ENCODE measurements around the gene RAB17.

The RAB17 gene

DNA sequence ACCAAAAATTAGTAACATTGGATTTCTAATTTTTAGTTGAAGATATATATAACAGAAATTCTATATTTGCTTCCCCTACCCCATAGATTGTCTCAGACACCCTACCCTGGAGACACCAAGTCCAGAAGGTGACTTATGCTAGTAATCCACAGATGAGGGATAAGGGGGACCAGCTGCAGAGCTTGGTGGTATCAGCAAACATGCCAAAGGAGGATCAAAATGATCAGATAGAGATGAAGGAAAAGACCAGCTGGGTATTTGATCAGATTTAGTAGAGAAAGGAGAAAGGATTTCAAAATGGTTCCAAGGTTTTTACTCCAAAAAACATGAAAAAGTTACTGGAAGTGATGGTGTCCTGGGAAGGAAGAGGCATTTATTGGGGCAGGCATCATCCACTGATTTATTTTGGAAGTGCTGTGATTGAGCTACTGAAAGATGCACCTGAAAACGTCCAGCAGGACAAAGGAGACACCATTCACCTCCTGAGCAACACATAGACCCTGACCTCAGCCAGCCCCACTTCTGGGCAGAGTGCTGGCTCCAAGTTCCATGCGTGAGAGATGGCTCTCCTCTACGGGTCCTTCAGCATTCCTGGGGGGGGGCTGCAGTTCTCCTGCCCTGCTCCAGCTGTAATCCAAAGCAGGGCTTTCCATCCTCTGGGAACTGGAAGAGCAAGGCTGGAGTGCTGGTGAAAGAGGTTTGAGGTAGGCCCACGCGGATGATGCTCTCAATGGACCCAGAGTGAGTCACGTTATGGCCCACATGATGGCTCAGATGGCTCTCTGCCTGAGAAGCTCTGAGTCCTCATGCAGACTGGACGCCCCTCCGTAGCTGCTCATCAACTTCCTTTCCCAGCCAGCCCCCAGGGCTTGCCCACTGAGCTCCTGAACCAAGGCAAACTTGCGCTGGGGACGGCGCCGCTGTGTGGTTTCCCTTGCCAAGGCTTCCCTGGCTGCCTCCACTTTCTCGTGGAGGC, 33.2 kb upstream of the RAB17 start:
- no peak for DNase-seq

DNA sequence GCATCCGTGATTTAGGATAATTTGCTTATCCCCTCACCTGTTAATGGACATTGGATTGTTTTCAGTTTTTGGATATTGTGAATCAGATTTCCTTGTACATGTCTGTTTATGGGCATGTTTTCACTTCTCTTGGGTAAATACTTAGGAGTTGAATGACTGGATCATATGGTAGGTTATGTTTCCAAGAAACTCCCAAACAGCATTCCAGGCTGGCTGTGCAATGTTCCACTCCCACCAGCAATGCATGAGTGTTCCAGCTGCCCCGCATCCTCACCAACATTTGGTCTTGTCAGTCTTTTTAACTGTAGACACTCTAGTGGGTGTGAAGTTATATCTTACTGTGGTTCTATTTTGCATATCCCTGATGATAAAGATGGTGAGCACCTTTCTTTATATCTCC, 27.9 kb upstream of the RAB17 start:
- DNase-seq: no peak

DNA sequence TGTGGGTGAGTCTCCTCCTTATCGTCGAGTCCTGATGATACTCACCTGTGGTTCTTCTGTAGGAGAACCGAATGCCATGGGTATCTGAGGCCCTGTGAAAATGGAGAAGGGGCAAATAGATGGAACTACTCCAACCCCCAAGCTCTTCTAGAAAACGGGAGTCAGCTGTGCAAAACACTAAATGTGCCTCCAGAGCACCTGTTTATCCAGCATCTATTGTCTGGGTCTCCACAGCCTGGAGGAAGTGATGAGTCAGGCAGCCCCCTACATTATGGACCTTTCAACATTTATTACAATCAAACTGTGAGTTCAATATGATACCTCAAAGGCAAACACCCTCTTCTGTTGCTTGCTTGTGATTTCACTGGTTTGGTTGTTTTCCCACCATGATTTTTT, 27.1 kb upstream of the RAB17 start:
- DNase-seq: no peak

DNA sequence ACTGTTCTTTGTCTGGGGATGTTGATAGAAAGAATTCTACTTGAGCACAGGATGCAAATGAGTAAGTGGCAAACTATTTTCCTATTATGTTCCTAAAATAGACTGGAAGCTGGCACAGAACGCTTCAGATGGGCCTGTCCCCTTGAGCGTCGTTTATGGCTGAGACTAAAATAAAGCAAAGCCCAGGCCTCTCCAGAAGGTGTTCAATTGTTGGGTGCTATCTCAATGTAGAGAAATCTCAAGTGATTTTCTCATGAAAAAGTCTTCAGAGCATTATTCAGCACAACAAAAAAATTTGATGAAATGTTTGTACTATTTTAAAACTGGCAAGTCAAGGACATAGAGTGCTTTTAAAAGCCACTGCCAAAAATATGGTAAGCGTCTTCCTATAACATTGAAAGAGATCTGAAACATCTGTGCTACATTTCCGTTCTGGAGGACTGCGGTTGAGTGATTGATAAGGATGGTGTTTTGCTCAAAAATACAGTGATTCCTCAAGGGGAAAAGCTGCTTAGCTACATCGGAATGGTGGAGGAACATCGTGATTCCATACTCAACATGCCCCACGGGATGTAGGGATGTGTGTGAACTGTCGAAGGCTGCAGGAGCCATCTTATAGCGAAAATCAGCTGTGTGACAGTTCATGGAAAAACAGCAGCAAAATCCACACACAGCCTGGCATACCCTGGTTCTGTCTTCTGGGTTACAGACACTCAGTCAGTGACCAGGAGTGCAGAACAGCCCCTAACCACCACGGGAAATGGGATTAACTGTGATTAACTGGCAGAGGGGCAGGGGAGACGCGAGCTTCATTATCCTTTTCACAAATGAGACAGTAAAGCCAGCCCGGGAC, 26.4 kb upstream of the RAB17 start:
- DNase-seq: no peak

DNA sequence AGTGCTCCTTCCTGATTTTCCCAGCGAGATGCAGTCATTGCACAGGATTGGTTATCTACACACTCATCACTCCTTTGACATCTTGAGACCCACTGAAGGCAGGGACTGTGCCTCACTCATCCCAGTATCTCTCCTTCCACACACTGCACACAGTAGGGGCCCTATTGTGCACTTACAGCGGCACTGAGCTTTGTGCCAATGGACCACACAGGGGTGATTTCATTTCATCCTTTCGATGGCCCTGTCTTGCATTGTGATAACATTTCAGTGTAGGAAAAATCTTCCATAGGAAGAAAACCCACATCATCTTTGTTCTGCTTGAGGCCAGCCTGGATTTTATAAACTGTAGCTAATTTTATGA, 25.8 kb upstream of the RAB17 start:
- no peak for DNase-seq

DNA sequence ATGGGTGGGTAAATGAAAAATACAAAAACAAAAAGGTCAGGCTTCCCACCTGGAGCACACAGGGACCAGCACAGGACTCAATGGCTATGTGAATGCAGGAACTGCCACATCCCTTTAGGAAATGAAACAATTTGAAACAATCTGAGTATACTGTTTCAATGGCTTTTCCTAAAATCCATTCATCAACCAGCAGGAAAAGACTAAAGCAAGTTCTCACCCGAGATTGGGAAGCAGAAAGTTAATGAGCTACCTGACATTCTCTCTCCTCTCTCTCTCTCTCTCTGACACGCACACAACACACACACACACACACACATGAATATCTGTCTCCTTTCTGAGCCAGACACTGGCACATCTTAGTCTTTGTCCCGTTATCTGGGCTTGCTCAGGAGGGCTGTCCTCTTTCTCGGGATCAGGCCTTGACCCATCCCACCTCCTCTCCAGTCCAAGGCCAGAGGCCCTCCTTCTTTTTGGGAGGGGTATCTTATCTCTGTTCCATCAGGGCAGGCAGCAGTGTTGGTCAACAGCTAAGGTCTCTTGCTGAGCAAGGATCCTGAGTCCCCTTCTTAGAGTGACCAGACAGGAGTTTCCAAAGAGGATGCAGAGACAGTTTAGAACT, 25.2 kb upstream of the RAB17 start:
- no peak for DNase-seq

DNA sequence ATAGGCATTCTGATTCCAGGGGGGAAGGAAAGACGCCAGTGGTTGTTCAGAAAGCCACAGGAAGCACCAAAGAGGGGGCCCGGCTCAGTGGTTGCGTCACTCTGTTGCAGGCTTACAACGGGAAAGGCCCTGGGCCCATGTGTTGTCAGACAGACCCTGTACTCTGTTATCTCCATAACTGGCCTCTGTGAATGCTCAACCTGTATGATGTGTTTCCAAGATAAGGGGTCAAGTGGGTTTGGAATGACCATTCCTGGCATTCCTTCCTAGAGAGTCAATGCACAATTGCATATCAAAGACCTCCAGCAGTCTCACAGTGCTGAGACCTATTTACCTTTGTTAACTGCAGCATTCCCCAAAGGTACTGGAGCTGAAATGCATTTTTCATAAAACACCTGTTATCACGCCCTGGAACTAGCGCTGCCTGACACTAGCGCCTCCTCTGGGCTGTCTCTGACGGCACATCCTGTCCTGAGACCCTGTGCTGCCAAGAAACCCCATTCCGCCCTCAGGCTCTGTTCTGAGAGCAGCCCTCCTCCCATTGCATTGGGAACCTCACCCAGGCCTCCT, 23.7 kb upstream of the RAB17 start:
- no peak for DNase-seq

DNA sequence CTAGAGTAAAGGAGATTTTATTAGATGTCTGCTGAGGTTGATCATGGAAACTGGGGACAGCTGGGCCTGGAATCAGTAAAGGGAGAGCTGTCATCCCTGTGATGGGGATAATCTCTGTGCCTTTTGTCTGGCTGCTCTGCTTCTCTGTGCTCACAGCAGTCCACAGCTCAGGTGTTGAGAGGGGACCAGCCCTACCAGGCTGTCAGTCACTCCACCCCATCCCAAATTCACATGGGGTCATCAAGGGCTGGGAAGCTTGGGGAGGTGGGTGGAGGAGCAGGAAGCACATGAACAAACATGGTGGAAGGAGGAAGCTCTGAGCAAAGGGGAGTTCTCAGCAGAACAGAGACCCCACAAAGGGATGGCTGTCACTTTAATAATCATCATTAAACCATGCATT, 23.1 kb upstream of the RAB17 start:
- DNase-seq: no peak

DNA sequence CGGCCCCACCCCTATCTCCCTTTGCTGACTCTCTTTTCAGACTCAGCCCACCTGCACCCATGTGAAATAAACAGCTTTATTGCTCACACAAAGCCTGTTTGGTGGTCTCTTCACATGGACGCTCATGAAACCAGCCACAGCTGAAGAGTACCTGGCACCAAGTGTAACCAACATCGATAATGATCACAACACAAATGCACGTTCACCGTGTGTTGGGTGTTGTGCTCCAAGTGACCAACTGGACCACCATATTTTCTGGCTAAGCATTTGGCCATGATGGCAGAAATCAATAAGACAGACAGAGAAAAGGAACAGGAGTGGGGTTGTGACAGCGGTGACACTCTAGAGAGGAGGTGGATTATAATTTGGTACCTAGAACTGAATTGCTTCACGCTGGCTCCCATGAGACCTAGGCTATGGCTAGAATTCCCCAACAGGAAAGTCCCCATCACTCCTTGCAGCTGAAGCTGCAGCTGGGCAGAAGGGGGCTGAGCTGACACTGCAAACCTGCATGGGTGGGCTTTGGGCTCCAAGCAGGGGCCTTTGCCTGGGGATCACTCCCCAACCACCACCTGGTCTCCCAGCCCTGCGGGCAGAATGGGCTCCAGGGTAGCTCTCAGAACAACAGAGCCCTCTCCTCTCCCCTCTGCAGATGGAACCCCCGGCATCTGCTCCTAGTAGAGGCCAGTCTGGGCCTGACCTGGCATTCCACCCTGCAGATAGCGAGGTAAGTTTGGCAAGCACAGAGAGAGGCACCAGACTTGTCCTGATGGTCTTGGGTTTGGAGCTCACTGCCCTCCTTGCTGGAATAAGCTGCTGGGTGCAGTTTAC, 22.2 kb upstream of the RAB17 start:
- DNase-seq: no peak

DNA sequence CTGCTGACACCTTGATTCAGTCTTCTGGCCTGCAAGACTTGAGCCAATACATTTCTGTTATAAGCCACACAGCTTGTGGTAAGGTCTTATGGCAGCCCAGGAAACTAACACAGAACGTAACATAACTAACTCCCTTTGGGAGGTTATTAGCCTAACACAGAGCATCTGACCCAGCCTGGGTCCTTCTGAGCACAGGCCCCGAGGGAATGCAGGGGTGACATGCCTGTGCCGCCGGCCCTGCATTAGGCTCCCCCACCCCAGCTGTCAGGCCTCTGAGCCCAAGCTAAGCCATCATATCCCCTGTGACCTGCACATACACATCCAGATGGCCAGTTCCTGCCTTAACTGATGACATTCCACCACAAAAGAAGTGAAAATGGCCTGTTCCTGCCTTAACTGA, 16.0 kb upstream of the RAB17 start:
- DNase-seq: peak; percentile 33

DNA sequence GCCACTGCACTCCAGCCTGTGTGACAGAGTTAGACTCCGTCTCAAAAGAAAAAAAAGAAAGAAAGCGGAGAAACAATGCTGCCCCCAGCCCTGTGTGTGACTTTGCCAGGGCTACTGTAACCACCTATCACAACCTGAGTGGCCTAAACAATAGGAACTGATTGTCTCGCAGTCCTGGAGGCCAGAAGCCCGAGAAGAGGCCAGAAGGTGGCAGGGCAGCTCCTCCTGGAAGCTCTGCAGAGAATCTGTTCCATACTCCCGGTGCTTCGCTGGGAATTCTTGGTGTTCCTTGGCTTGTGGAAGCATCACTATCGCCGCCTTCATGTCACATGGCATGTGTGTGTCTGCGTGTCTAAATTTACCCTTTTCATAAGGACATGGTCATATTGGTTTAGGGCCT, 14.4 kb upstream of the RAB17 start:
- no peak for DNase-seq

DNA sequence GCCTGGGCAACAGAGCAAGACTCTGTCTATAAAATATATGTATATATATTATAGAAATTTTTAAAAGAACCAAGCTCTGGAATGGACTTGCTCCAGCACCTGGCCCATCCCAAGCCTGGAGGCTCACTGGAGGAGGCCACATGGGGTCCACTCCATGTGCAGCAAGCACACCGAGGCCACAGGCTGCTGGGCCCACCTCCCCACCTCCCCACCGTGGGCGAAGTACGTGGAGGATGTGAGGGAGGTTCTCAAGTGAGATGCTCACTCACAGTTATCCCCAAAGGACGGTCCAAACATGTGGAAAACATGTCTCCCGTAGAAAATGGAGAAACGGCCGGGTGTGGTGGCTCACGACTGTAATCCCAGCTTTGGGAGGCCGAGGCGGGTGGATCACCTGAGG, 13.9 kb upstream of the RAB17 start:
- DNase-seq: no peak

DNA sequence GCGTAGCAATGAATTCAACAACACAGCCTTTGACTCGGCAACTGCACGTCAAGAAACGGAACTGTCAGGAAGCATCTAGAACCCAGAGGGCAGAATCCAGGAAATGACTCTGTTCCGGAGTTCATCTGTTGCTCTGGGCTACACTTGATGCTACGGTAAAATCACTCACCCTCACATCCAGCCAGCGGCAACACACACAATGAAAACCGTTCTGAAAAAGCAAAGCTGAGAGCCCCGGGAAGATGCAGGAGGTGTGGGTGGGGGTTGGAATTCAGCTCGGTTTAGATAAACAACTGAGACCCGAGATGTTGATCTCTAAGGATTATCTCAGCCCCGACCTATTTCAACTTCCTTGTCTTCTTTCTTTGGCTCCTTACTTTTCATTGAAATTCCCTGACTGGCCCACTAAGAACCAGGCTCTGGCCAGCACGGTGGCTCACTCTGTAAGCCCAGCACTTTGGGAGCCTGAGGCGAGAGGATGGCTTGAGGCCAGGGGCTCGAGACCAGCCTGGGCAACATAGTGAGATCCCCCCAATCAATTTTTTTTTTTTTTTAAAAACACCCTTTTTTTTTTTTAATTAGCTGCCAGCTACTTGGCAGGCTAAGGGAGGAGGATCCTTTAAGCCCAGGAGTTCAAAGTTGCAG, 13.3 kb upstream of the RAB17 start:
- DNase-seq: no peak

DNA sequence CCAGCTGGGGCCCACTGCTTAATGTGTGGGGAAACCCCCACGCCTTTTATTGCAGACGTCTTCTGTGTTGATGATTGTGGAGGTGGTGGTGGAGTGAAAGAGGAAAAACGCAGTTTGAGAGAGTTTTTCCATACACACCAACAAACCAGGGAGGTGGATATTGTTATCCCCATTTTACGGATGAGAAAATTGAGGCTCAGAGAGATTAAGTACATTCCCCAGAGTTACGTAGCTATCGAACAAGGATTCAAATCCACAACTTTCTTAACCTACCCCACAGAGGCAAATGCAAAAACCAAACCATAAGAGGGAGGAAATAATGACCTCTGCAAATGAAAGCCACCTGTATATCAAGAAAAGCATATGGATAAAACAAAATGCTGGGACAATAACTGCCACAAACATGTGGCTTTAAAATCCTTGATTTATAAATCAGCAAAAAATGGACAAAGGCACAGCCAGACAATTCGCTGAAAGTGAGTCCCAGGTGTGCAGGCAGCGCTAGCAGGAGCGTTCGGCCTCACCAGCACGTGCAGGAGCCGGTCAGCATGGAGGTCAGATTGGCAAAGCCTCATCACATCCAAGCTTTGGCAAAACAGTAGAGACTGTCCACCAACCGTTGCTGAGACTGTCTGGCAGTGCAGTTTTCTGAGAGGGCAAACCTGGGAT, 12.6 kb upstream of the RAB17 start:
- no peak for DNase-seq

DNA sequence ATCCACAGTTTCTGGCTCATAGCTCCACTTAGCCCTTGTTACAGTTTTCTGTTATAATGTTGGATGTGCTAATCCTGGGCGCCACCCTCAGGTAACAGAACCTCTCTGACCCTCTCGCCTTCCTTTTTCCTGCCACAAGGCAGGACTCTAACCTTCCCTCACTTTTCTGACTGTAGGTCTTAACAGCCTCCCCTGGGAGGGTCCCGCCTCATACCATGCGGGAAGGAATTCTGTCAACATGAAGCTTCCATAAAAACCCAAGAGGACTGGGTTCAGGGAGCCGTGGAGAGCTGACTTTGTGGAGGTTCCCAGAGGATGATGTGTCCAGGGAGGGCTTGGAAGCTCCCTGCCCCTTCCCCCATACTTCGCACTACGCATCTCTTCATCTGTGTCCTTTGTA, 11.9 kb upstream of the RAB17 start:
- no peak for DNase-seq

DNA sequence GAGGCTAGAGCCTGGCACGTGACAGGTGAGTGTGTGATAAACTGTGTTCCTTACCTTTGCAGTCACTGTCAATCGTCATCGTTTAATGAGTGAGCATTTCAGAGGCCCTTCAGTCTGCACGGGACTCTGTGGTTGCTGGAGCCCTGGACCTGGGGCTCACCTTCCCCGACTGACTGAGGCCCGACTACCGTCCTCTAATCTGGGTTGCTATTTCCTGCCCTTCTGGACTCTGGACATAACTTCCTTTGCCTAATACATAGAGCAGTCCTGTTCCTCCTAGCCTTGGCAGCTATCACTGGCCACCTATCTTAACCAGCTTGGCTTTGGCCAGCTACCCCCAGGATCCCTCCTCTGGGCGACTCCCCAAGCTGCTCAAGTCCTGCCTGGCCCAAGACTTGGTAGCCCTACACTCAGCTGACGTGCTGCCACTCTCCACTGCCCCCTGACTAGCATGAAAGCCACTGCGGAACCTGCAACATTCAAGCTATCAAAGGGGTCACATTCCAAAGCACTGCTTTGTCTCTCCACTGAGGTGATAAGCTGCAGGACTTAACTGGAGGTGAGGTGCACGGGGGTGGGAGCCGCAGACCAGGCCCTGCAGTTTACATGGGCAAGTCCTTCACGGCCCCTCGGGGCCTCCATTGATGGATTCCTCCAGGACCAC, 11.1 kb upstream of the RAB17 start:
- no peak for DNase-seq

DNA sequence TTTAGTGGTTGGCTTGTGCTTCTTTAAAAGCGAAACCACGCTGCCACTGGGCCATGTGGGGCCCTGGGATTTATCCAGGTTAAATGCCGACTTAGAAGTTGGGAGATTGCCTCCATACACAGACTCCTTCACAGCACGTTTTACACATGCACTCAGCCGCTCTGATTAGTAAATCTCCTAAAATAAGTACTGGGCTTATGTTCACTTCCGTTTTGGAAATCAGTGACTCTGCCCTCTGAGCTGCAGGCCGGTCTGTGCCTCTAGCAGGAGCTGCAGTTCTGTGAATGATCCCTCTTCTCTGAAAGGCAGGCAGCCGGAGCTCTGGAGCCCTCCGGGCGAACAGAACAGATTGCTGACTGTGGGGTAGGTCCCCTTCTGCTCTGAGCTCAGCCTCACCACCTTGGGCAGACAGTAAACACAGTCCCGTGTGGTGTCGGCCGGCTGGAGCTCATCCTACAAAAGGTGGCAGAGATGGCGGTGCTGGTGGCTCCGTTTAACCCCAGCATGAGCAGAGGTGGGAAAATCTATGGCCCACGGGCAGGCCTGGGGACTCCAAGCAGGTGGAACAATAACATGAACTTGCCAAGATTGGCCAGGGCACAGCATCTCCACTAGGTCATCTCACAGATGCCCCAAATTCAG, 9.8 kb upstream of the RAB17 start:
- DNase-seq: peak; percentile 72

DNA sequence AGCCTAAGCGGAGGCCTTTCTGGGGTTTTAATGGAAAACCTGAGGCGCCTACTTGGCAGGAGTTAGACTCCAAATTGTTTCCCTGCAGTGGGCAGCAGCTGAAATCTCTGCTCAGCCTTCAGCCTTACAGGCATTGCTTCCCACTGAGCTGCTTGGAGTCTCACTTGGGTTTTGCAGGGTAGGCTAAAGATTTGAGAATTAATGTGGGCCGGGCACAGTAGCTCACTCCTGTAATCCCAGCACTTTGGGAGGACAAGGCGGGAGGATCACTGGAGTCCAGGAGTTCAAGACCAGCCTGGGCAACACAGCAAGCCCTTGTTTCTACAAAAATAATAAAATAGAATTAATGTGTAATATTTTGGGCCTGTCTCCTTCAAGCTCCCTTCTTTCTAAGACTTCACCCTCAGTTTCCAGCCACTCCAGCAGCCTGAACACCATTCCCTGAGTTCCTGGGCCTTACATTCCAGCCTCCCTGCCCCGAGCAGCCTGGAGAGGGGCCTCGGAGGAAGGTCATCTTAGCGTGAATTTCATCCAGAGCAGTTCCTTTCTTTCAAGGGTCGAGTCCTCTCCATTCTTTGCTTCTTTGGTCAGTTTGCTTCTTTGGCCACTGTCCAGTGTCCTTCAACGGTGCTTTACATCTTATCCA, 9.1 kb upstream of the RAB17 start:
- no peak for DNase-seq

DNA sequence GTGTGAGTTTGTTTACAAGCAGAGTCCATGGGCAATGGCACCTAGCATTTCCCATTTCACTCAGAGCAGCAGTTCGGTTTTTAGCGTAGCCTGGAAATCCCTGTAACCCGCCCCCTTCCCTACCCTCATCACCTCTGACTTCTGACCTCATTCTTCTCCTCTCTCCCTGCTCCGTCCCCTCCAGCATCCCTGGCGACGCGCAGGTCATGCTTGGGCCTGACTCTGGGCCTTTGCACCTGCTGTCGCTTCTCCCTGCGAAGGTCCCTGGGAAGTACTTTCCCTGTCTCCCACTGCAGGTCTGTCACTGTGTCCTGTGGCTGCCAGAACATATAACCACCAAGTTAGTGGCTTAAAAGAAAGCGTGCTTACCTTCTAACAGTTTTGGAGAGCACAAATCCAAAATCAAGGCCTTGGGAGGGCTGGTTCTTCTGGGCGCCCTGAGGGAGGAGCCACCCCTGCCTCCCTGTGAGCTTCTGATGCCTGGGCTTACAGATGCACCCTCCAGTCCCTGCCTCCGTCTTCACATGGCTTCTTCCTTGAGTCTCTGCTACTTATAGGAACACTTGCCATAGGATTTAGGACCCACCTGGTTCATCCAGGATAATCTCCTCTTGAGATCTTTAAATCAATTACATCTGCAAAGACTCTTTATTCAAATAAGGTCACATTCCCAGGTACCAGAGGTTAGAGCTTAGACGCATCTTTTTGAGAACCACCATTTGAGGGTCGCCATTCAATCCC, 8.1 kb upstream of the RAB17 start:
- peak; percentile 58 for DNase-seq

Data from NCI-H524 treated with DMSO at 0.1 percent for 48 hours (cell line).